DOHH2 (cell line): ENCODE measurements around the gene GBGT1.

Experiments
- H3F3A ChIP-seq: fragments of 200-600 bp; sonication (generic), shearing (Covaris generic); 2 replicates; pipeline ENCODE4 v1.6.0; 2016; ENCODE audit warnings: antibody characterized with exemption, mild to moderate bottlenecking; ENCODE audit not compliant: control insufficient read depth, insufficient read depth
- H3K27ac ChIP-seq: fragments of 200-600 bp; sonication (generic); 2 replicates; pipeline ENCODE4 v1.5.1; 2014; ENCODE audit warnings: low read depth, mild to moderate bottlenecking, low read length, moderate library complexity
- H3K27me3 ChIP-seq: fragments of 200-600 bp; sonication (generic); 2 replicates; pipeline ENCODE4 v1.6.1; 2014; ENCODE audit warnings: mild to moderate bottlenecking, low read length, mixed read lengths; ENCODE audit not compliant: control insufficient read depth
- H3K36me3 ChIP-seq: fragments of 200-600 bp; sonication (generic); 2 replicates; pipeline ENCODE4 v1.6.1; 2014; ENCODE audit warnings: mild to moderate bottlenecking, low read length, moderate library complexity, mixed read lengths; ENCODE audit not compliant: control insufficient read depth
- H3K4me1 ChIP-seq: fragments of 200-600 bp; sonication (generic); 2 replicates; pipeline ENCODE4 v1.6.1; 2014; ENCODE audit warnings: mild to moderate bottlenecking, low read length, mixed read lengths; ENCODE audit not compliant: control insufficient read depth
- H3K4me2 ChIP-seq: fragments of 200-600 bp; sonication (generic); 2 replicates; pipeline ENCODE4 v1.6.0; 2014; ENCODE audit warnings: mild to moderate bottlenecking, low read length, moderate library complexity
- H3K4me3 ChIP-seq: fragments of 200-600 bp; sonication (generic); 2 replicates; pipeline ENCODE4 v1.5.1; 2014; ENCODE audit warnings: mild to moderate bottlenecking, low read length, mixed read lengths
- H3K79me2 ChIP-seq: fragments of 200-600 bp; sonication (generic); 2 replicates; pipeline ENCODE4 v1.6.1; 2014; ENCODE audit warnings: mild to moderate bottlenecking, low read length, mixed read lengths; ENCODE audit not compliant: control insufficient read depth
- H3K9me2 ChIP-seq: fragments of 200-600 bp; sonication (generic); replicated peaks from 2 replicates; pipeline ENCODE4 v1.6.1; 2014; ENCODE audit warnings: mild to moderate bottlenecking, low read length, mixed read lengths; ENCODE audit not compliant: control insufficient read depth
- H3K9me3 ChIP-seq: fragments of 200-600 bp; sonication (generic); 2 replicates; pipeline ENCODE4 v1.6.1; 2014; ENCODE audit warnings: antibody characterized with exemption, low read length, mixed read lengths; ENCODE audit not compliant: control insufficient read depth, insufficient read depth
- H4K20me1 ChIP-seq: fragments of 200-600 bp; sonication (generic); 2 replicates; pipeline ENCODE4 v1.6.0; 2014; ENCODE audit warnings: low read depth, mild to moderate bottlenecking, antibody characterized with exemption, low read length, moderate library complexity; ENCODE audit not compliant: control insufficient read depth, insufficient read depth
- EZH2phosphoT487 ChIP-seq: fragments of 200-600 bp; sonication (generic); IDR thresholded peaks from 2 replicates; pipeline ENCODE4 v1.6.1; 2017; ENCODE audit warnings: borderline replicate concordance, mild to moderate bottlenecking, antibody characterized with exemption, low read length, moderate library complexity, mixed read lengths
- TF ChIP-seq, protein P1 (sequence below): fragments of 200-600 bp; sonication (generic); IDR thresholded peaks from one replicate; pipeline ENCODE4 v1.5.1; 2014; ENCODE audit warnings: antibody characterized with exemption, mild to moderate bottlenecking, low read depth, low read length; ENCODE audit not compliant: poor library complexity, severe bottlenecking

The GBGT1 gene

DNA sequence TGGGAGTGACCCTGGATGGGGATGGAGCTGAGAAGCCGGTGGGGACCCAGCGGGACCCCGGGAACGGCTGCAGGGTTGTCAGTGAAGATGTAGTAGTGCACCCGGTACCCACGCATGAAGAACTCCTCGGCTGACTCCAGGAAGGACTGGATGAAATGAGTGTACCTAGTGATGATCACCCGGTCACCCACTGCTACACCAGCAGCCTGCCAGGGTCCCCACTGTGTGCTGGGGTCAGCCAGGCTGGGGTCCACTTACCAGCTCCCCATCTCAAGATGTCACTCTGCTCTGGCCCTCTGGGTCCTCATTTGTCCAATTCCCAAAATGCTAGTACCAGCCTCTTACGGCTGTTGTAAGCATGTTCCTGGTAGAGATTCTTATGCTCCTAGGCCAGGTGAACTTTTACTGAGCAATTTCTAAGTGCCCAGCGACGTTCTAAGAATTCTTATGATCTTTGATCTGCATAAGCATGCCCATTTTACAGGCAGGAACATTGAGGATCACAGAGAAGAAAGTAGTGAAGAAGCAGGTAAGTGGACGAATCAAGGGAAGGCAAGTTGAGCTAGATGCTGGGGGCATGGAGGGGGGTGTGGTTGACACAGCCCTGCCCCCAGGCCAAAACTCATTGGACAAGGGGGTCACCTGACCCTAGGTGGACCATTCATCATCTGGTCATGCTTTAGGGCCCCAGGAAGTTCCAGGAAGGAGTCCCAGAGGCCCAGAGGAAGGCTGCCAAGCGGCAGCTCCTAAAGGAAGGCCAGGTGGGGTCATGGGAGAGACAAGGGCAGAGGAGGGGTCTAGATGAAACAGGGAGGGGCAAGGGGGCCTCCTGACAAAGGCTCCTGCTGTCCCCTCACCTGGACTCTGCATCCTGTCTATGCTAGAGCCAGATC, 9.4 kb downstream of the GBGT1 start:
- no peak for TF ChIP-seq EZH2phosphoT487
- TF ChIP-seq, protein P1, sequence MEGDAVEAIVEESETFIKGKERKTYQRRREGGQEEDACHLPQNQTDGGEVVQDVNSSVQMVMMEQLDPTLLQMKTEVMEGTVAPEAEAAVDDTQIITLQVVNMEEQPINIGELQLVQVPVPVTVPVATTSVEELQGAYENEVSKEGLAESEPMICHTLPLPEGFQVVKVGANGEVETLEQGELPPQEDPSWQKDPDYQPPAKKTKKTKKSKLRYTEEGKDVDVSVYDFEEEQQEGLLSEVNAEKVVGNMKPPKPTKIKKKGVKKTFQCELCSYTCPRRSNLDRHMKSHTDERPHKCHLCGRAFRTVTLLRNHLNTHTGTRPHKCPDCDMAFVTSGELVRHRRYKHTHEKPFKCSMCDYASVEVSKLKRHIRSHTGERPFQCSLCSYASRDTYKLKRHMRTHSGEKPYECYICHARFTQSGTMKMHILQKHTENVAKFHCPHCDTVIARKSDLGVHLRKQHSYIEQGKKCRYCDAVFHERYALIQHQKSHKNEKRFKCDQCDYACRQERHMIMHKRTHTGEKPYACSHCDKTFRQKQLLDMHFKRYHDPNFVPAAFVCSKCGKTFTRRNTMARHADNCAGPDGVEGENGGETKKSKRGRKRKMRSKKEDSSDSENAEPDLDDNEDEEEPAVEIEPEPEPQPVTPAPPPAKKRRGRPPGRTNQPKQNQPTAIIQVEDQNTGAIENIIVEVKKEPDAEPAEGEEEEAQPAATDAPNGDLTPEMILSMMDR: no peak
- H3F3A ChIP-seq: no peaks in the 10 kb centered on the region; the same call in 1 of the 2 replicates
- H4K20me1 ChIP-seq: no peaks in the 10 kb centered on the region

DNA sequence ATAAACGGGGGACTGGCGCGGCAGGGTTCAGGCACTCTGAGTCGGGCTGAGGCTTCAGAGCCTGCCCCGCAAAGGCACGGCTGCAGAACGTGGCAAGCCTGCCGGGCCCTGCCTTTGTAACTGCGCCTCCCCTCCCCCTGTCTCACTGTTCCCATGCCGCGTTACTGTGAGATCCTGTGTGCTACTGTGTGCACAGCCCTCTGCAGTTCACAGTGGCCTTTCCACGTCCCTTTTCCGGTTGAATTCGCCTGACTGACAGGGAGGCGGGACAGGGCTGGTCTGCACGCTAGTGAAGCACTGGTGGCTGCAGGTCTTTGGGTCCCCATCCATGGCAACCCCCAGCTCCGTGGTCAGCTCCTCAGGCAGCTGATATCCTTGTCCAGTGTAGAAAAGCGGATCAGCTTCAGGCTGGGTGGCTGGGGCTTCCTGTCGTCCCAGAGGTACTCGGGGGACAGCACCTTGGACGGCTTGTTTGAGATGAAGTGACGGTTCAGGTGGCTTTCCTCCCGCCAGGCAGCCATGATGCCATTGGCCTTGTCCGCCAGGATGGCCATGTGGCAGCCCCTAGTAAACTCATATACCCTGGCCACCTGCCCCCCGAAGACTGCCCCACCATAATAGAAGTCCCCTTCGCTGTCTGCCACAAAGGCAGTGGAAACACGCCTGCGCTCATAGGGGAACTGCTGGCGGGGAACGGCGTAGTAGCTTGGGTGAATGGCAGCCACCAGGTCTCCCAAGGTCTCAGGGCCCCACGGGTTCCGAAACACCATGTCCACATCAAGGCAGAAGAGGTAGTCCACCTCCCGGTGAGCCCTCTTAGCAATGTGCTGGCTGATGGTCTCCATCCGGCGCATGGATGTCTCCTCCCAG, 10.3 kb downstream of the GBGT1 start:
- H3K27ac ChIP-seq: no peak overlapping the region
- H3K27me3 ChIP-seq: no peaks in the 10 kb centered on the region
- no peak overlapping the region for H3K4me2 ChIP-seq
- no peaks in the 10 kb centered on the region; the same call in 1 of the 2 replicates for H3F3A ChIP-seq
- no peaks in the 10 kb centered on the region for H3K9me2 ChIP-seq
- no peak for TF ChIP-seq EZH2phosphoT487
- TF ChIP-seq, protein P1: no peak
- H4K20me1 ChIP-seq: no peaks in the 10 kb centered on the region
- H3K4me3 ChIP-seq: no peak overlapping the region
- peaks cover 3% of the 10 kb centered on the region for H3K79me2 ChIP-seq
- H3K36me3 ChIP-seq: peaks cover 3% of the 10 kb centered on the region
- peaks cover 12% of the 10 kb centered on the region for H3K4me1 ChIP-seq
- H3K9me3 ChIP-seq: no peaks in the 10 kb centered on the region

More for the DNA sequence above, 9.4 kb downstream of the GBGT1 start:
- Histone ChIP-seq H3K27ac (no peak overlapping the region), H3K27me3 (no peaks in the 10 kb centered on the region), H3K36me3 (no peaks in the 10 kb centered on the region), H3K4me2 (no peak overlapping the region), H3K9me2 (no peaks in the 10 kb centered on the region), H3K9me3 (no peaks in the 10 kb centered on the region), H3K4me3 (no peak overlapping the region), H3K4me1 (peaks cover 11% of the 10 kb centered on the region), H3K79me2 (no peaks in the 10 kb centered on the region)

DNA sequence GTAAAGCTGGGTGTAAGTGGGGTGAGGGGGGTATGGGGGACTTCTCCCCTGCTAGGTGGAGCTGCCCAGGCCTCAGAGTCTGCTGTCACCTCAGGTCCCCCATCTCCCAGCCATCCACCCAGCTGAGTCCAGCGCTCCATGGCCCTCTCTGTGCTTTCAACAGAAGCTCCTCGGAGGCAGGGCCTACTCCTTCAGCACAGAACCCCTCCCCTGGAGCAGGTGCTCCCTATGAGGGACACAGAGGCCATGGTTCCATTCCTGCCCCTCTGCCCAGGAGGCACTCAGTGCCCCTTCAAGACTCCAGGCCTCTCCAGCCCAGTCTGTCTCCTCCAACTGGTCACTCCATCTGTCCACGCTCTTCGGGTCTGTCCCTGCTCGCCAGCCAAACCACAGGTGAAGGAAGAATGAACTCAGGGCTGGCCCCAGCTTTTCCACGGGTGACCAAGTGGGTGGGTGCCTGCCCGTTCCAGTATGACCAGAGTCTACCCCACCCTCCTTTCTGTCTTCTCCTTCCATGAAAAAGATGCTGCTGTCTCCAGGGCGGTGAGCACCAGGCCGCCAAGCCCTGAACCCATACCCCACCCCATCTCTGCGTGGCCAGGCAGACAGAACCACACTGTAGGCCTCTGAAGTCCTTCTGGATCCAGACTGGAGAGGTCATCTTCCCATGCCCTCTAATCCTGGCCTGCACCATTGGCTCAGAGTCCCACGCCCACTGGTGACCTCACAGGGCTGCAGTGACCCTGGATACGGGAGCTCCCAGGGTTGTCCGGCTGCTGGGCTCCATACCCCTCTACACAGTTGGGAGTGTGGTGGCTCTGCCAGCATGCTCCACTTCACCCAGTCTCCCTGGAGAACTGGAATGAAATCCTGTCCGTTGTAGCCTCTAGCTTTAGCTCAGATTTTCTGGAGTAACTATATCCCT, 11.9 kb downstream of the GBGT1 start:
- no peak overlapping the region for H3K4me3 ChIP-seq
- TF ChIP-seq, protein P1: no peak
- TF ChIP-seq EZH2phosphoT487: no peak

More for the DNA sequence above, 11.9 kb downstream of the GBGT1 start:
- Histone ChIP-seq H3K79me2 (peaks cover 19% of the 10 kb centered on the region), H3K27me3 (no peaks in the 10 kb centered on the region), H3F3A (peaks cover 2% of the 10 kb centered on the region; the same call in 1 of the 2 replicates), H3K4me2 (no peak overlapping the region), H3K27ac (no peak overlapping the region), H3K9me3 (no peaks in the 10 kb centered on the region), H3K9me2 (no peaks in the 10 kb centered on the region), H4K20me1 (peaks cover 5% of the 10 kb centered on the region; the same call in 1 of the 2 replicates), H3K4me1 (peaks cover 25% of the 10 kb centered on the region), H3K36me3 (peaks cover 12% of the 10 kb centered on the region)
